ENCODE data around the gene SMOC2. TPM values are rescaled to one million over a fixed set of nuclear protein-coding genes. Genes with fewer than 3 reads are reported as not detected.

Gene SMOC2
- total RNA-seq, 1 donor from 2014 or later = 12.6 TPM

- DNase-seq (peak; percentile 65), ATAC-seq (peak; percentile 34 to 39)
- Histone ChIP-seq H3K4me1 (peaks cover 4% of the 10 kb centered on the region), H3K27ac (no peak overlapping the region), H3K27me3 (ENCODE audit: low read depth) (peaks cover 5% of the 10 kb centered on the region), H3K9me3 (no peaks in the 10 kb centered on the region), H3K4me3 (peak overlapping the region; percentile 8), H3K36me3 (no peaks in the 10 kb centered on the region)
- intact Hi-C loops (cut with DNase I) = no loop called here
- no peak for TF ChIP-seq CTCF (IDR thresholded peaks at IDR 0.05)
These were observed 207.5 kb downstream of the SMOC2 start for GRCh38 chr6:168648240-168649125.

GRCh38 chr6:168649209-168649608, 208.2 kb downstream of the SMOC2 start:
- ATAC-seq (no peak), DNase-seq (no peak)
- no peak overlapping the region for H3K27ac ChIP-seq
- H3K4me1 ChIP-seq = peaks cover 4% of the 10 kb centered on the region
- H3K27me3 ChIP-seq (ENCODE audit: low read depth) = peaks cover 5% of the 10 kb centered on the region
- H3K9me3 ChIP-seq = no peaks in the 10 kb centered on the region
- H3K4me3 ChIP-seq = no peak overlapping the region
- no peaks in the 10 kb centered on the region for H3K36me3 ChIP-seq
- no peak for TF ChIP-seq CTCF (IDR thresholded peaks at IDR 0.05)
- intact Hi-C loops (cut with DNase I) = no loop called here

GRCh38 chr6:168650671-168651111, 209.7 kb downstream of the SMOC2 start:
- Histone ChIP-seq H3K27ac (no peak overlapping the region), H3K27me3 (ENCODE audit: low read depth) (peaks cover 5% of the 10 kb centered on the region), H3K4me1 (peaks cover 4% of the 10 kb centered on the region), H3K9me3 (no peaks in the 10 kb centered on the region), H3K4me3 (no peak overlapping the region), H3K36me3 (no peaks in the 10 kb centered on the region)
- DNase-seq (peak; percentile 70), ATAC-seq (peak; percentile 70 to 73)
- TF ChIP-seq CTCF (IDR thresholded peaks at IDR 0.05) = no peak
- intact Hi-C loops (cut with DNase I) = no loop called here

DNA sequence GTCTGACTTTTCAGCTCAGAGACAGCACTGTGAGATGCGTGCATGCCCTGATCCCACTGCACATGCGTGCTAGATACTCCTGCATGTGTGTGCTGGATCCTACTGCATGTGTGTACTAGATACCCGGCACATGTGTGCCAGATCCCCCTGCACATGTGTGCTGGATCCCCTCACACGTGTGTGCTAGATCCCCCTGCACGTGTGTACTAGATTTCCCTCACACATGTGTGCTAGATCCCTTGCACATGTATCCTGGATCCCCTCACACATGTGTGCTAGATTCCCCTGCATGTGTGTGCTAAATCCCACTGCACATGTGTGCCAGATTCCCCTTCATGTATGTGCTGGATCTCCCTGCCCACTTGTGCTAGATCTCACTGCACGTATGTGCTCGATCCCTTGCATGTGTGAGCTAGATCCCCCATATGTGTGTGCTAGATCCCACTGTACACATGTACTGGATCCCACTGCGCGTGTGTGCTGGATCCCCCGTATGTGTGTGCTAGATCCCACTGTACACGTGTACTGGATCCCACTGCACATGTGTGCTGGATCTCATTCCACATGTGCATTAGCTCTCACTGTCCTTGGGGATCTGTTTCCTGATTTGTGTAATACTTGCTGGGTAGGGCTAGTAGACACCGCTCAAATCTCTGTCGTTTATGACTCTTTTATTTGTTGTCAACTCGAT, 214.6 kb downstream of the SMOC2 start:
- no peaks in the 10 kb centered on the region for H3K27me3 ChIP-seq (ENCODE audit: low read depth)
- no peak for DNase-seq
- H3K27ac ChIP-seq = no peak overlapping the region
- TF ChIP-seq CTCF (IDR thresholded peaks at IDR 0.05) = no peak
- H3K4me1 ChIP-seq = peaks cover 2% of the 10 kb centered on the region
- H3K4me3 ChIP-seq = no peak overlapping the region
- no peak for ATAC-seq
- H3K9me3 ChIP-seq = no peaks in the 10 kb centered on the region
- no peaks in the 10 kb centered on the region for H3K36me3 ChIP-seq
- intact Hi-C loops (cut with DNase I) = no loop called here

- Histone ChIP-seq H3K9me3 (no peaks in the 10 kb centered on the region), H3K27me3 (ENCODE audit: low read depth) (no peaks in the 10 kb centered on the region), H3K4me1 (no peaks in the 10 kb centered on the region), H3K27ac (no peak overlapping the region), H3K36me3 (no peaks in the 10 kb centered on the region), H3K4me3 (no peak overlapping the region)
- ATAC-seq (no peak), DNase-seq (no peak)
- intact Hi-C loops (cut with DNase I) = no loop called here
- no peak for TF ChIP-seq CTCF (IDR thresholded peaks at IDR 0.05)
These were observed 217.1 kb downstream of the SMOC2 start for GRCh38 chr6:168658059-168658458.

Data from lower lobe of right lung (tissue), 2 donors.